ENCODE measurements around the gene CCDC178.
A peak's percentile ranks its signal among the peaks of the same experiment; 100 is the strongest.

Gene CCDC178

DNA sequence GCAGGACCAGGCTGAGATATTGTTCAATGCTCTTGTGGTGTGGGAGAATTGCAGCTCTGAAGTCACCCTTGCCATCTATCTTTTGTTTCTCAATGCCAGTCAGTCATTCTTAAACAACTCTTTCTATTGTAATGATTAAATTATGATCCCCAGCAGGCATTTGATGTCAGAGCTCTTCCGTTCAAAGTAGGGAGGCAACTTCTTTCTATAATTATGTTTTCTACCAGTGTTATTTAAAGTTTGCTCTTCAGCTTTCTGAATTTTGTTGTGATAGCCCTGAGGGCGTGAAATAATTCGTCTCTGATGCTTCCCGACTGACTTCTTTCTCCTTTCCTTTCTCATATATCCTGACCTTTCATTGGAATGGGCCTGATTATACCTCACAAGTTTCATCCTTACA, 506.3 kb downstream of the CCDC178 start:
- TF ChIP-seq CTCF (IDR thresholded peaks at IDR 0.05; ENCODE audit: control insufficient read depth, insufficient read depth, low read depth, low read length, missing control alignments) = no peak
- no peak for DNase-seq (ENCODE audit: low read depth)
- H3K4me3 ChIP-seq (ENCODE audit: control insufficient read depth, low read depth, low read length) = no peak overlapping the region

GRCh38 chr18:32930695-32931301, 509.7 kb downstream of the CCDC178 start:
- TF ChIP-seq CTCF (IDR thresholded peaks at IDR 0.05; ENCODE audit: control insufficient read depth, insufficient read depth, low read depth, low read length, missing control alignments) = peak; percentile 62
- peak; percentile 13 for DNase-seq (ENCODE audit: low read depth)
- H3K4me3 ChIP-seq (ENCODE audit: control insufficient read depth, low read depth, low read length) = no peak overlapping the region

DNA sequence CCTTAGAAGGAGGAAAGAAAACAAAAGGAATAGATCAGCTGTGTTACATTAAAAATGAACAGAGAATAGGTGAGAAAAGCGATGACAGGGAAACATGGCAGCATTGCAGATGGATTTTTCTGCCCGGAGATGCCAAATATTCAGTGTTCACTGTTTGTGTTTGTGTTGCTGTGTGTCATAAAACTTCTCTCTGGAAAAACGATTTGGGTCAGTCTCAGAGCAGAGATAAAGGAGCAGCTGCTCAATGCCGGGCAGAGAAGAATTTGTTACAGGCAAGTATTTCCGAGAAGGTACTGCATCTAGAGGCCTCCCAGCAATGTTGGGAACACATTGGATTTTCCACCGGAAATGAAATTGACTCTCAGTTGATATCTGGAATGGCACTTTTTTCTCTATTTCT, 511.3 kb downstream of the CCDC178 start:
- no peak for DNase-seq (ENCODE audit: low read depth)
- no peak for TF ChIP-seq CTCF (IDR thresholded peaks at IDR 0.05; ENCODE audit: control insufficient read depth, insufficient read depth, low read depth, low read length, missing control alignments)

GRCh38 chr18:32922951-32923430, 517.5 kb downstream of the CCDC178 start:
- no peak for DNase-seq (ENCODE audit: low read depth)
- TF ChIP-seq CTCF (IDR thresholded peaks at IDR 0.05; ENCODE audit: control insufficient read depth, insufficient read depth, low read depth, low read length, missing control alignments) = no peak
- no peak overlapping the region for H3K4me3 ChIP-seq (ENCODE audit: control insufficient read depth, low read depth, low read length)

More for the DNA sequence above, 511.3 kb downstream of the CCDC178 start:
- no peak overlapping the region for H3K4me3 ChIP-seq (ENCODE audit: control insufficient read depth, low read depth, low read length)

- TF ChIP-seq CTCF (IDR thresholded peaks at IDR 0.05; ENCODE audit: control insufficient read depth, insufficient read depth, low read depth, low read length, missing control alignments) = no peak
- no peak overlapping the region for H3K4me3 ChIP-seq (ENCODE audit: control insufficient read depth, low read depth, low read length)
- DNase-seq (ENCODE audit: low read depth) = peak; percentile 85
Measured at GRCh38 chr18:32920796-32921787, 519.4 kb downstream of the CCDC178 start.

GRCh38 chr18:32919799-32920198, 520.7 kb downstream of the CCDC178 start:
- TF ChIP-seq CTCF (IDR thresholded peaks at IDR 0.05; ENCODE audit: control insufficient read depth, insufficient read depth, low read depth, low read length, missing control alignments) = peak; percentile 30
- no peak for DNase-seq (ENCODE audit: low read depth)
- H3K4me3 ChIP-seq (ENCODE audit: control insufficient read depth, low read depth, low read length) = no peak overlapping the region
